Right lobe of liver (tissue), 4 donors: ENCODE results near the gene POU5F1.

Source experiments
- CTCF ChIP-seq, 4 donors: fragments of 200-600 bp in 3 of 4; fragments of 450-650 bp in 1 of 4; IDR thresholded peaks; one replicate each; pipeline versions ENCODE4 v1.5.1 to v1.8.0; 2016 to 2022; ENCODE audit warnings: antibody characterized with exemption in 4 of 4, mild to moderate bottlenecking in 2 of 4
- POLR2A ChIP-seq: fragments of 450-650 bp; IDR thresholded peaks from one replicate; pipeline ENCODE4 v1.6.1; 2017; ENCODE audit warnings: antibody characterized with exemption, mild to moderate bottlenecking
- donor health status: DM: no; HTN: no; CAD: no.
- donor health status: DM: no; HTN: no; CAD: no.
- donor health status: DM: no; HTN: yes; CAD: no.

GRCh38 chr6:31190488-31190887 is 20.0 kb upstream of the POU5F1 start:
- TF ChIP-seq CTCF (IDR thresholded peaks at IDR 0.05) (no peak), POLR2A (no peak)
